ENCODE results near the gene CNPY2.
"Not testable (repeated sequence)": the region's sequence is repeated elsewhere in the genome, so short reads cannot be mapped to it uniquely, and the experiment has no call there.

The CNPY2 gene

DNA sequence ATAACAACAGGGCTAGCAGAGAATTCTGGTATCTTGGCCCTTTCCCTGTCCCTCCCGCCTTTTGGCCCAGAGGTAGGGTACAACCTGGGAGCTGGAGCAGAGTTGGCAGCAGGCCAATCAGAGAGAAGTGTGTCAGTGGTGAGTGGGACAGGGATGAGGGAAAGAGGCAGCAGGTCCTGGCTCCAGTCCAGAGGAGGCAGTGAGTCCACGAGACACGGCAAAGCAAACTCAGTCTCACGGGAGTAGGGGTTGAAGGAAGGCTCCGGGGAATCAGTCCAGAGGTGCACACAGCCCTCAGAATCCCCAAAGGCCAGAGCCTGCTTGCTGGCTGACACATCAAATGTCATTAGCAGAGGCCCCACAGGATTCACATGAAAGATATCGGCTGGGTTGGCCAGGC is 10.7 kb upstream of the CNPY2 start:
- no peaks in the 10 kb centered on the region for H3K9me3 ChIP-seq
- H3K36me3 ChIP-seq = peaks cover 38 to 73% (median 66%) of the 10 kb centered on the region in 3 donors
- TF ChIP-seq, protein P1, sequence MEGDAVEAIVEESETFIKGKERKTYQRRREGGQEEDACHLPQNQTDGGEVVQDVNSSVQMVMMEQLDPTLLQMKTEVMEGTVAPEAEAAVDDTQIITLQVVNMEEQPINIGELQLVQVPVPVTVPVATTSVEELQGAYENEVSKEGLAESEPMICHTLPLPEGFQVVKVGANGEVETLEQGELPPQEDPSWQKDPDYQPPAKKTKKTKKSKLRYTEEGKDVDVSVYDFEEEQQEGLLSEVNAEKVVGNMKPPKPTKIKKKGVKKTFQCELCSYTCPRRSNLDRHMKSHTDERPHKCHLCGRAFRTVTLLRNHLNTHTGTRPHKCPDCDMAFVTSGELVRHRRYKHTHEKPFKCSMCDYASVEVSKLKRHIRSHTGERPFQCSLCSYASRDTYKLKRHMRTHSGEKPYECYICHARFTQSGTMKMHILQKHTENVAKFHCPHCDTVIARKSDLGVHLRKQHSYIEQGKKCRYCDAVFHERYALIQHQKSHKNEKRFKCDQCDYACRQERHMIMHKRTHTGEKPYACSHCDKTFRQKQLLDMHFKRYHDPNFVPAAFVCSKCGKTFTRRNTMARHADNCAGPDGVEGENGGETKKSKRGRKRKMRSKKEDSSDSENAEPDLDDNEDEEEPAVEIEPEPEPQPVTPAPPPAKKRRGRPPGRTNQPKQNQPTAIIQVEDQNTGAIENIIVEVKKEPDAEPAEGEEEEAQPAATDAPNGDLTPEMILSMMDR (IDR thresholded peaks at IDR 0.05) = no peak
- intact Hi-C loops (cut with DNase I; ENCODE audit: low total_unique reads) = no loop called here
- no peak overlapping the region for H3K27ac ChIP-seq
- DNase-seq = no peak
- H3K4me1 ChIP-seq = no peaks in the 10 kb centered on the region
- no peaks in the 10 kb centered on the region for H3K27me3 ChIP-seq
- H3K4me3 ChIP-seq = no peak overlapping the region

DNA sequence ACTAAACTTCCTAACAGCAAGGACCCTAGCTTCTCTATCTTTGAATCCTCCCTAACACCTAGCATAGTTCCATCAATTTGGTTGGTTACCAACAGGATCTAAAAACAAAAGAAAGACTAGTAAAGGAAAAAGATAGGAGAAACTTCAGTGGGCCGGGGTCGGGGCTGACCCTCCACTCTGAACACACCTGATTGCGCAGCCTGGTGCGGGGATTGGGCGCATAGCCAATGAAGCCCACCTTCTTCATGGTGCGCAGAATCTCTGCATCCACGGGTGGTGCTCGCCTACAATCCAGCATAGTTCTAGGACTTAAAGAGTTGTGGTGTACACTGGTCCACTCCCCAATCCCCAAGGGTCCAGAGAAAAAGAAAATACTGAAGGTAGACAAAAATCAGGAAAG is 10.3 kb upstream of the CNPY2 start:
- Histone ChIP-seq H3K36me3 (peaks cover 38 to 78% (median 66%) of the 10 kb centered on the region in 3 donors), H3K4me3 (no peak overlapping the region), H3K27ac (no peak overlapping the region), H3K9me3 (no peaks in the 10 kb centered on the region), H3K27me3 (no peaks in the 10 kb centered on the region), H3K4me1 (no peaks in the 10 kb centered on the region)
- no peak for DNase-seq
- TF ChIP-seq, protein P1 (IDR thresholded peaks at IDR 0.05) = no peak
- intact Hi-C loops (cut with DNase I; ENCODE audit: low total_unique reads) = no loop called here

DNA sequence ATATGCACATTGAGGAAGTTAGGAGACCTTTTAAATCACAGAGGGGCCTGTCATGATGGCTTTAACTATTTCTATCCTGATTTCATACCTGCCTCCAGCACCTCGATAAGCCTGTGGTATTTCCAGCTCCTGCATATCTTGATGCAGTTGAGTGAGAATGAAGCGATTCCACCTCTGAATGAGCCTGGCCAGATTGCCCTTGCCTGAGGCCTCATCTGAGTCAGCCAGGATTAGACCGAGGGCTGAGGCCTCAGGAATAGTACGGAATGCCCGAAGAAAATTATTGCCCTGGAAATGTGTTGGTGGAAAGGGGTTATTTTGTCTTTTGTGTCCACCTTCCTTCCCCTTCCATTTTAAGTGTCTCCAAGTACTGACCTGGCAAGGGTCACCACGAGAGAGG is 8.4 kb upstream of the CNPY2 start:
- peaks cover 38 to 96% (median 78%) of the 10 kb centered on the region in 3 donors for H3K36me3 ChIP-seq
- no peak for DNase-seq
- H3K4me3 ChIP-seq = no peak overlapping the region
- no peaks in the 10 kb centered on the region for H3K4me1 ChIP-seq
- TF ChIP-seq, protein P1 (IDR thresholded peaks at IDR 0.05) = no peak
- no peaks in the 10 kb centered on the region for H3K9me3 ChIP-seq
- H3K27me3 ChIP-seq = no peaks in the 10 kb centered on the region
- intact Hi-C loops (cut with DNase I; ENCODE audit: low total_unique reads) = loop anchor here (5.0 kb wide), 1 partner anchor 143 kb away; the partner anchor contains the start of gene SPRYD4
- H3K27ac ChIP-seq = no peak overlapping the region

DNA sequence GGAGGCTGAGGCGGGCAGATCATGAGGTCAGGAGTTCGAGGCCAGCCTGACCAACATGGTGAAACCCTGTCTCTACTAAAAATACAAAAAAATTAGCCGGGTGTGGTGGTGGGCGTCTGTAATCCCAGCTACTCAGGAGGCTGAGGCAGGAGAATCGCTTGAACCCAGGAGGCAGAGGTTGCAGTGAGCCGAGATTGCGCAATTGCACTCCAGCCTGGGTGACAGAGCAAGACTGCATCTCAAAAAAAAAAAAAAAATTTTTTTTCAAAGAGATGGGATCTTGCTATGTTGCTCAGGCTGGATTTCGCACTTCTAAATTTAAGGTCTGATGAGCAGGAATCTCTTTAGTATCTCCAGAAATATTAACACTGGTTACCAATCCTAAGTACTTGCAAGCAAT is 5.8 kb upstream of the CNPY2 start:
- H3K4me1 ChIP-seq, H3K27ac ChIP-seq, H3K4me3 ChIP-seq, DNase-seq, H3K9me3 ChIP-seq, H3K27me3 ChIP-seq: not testable (repeated sequence)
- H3K36me3 ChIP-seq = peaks cover 31 to 91% (median 66%) of the 10 kb centered on the region in 3 donors
- intact Hi-C loops (cut with DNase I; ENCODE audit: low total_unique reads) = loop anchor here (5.0 kb wide), 1 partner anchor 146 kb away; the partner anchor contains the start of gene SPRYD4

DNA sequence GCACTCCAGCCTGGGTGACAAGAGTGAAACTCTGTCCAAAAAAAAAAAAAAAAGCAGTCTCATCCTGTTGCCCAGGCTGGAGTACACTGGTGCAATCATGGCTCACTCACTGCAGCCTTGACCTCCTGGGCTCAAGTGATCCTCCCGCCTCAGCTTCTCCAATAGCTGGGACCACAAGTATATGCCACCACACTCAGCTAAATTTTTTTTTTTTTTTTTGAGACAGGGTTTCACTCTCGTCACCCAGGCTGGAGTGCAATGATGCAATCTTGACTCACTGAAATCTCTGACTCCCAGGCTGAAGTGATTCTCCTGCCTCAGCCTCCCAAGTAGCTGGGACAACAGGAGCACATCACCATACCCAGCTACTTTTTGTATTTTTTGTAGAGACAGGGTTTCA is 5.2 kb upstream of the CNPY2 start:
- Histone ChIP-seq H3K27ac (no peak overlapping the region), H3K27me3 (no peaks in the 10 kb centered on the region), H3K4me3 (no peak overlapping the region), H3K4me1 (peaks cover 0 to 7% (median 4%) of the 10 kb centered on the region in 4 donors), H3K36me3 (peaks cover 31 to 85% (median 60%) of the 10 kb centered on the region in 3 donors), H3K9me3 (no peaks in the 10 kb centered on the region)
- TF ChIP-seq, protein P1 (IDR thresholded peaks at IDR 0.05) = no peak
- intact Hi-C loops (cut with DNase I; ENCODE audit: low total_unique reads) = loop anchor here (5.0 kb wide), 1 partner anchor 146 kb away; the partner anchor contains the start of gene SPRYD4
- no peak for DNase-seq

DNA sequence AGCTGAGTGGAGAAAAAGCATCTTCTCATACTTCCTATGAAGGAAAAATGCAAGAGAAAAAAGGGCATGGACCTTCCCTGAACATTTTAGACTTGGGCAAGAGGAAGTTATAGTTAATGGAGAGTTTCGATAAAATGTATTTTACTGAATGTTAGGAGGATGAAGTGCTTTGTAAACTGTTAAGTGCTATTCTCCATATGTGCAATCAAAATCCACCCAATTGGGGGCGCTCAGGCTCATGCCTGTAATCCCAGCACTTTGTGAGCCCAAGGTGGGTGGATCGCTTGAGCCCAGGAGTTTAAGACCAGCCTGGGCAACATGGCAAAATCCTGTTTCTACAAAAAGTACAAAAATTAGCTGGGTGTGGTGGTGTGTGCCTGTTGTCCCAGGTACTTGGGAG is 1.9 kb upstream of the CNPY2 start:
- H3K4me1 ChIP-seq = peaks cover 0 to 17% (median 15%) of the 10 kb centered on the region in 4 donors
- H3K27ac ChIP-seq = no peak overlapping the region
- intact Hi-C loops (cut with DNase I; ENCODE audit: low total_unique reads) = no loop called here
- H3K9me3 ChIP-seq = no peaks in the 10 kb centered on the region
- H3K27me3 ChIP-seq = no peaks in the 10 kb centered on the region
- TF ChIP-seq, protein P1 (IDR thresholded peaks at IDR 0.05) = no peak
- no peak for DNase-seq
- H3K4me3 ChIP-seq = no peak overlapping the region
- H3K36me3 ChIP-seq = peaks cover 6 to 58% (median 28%) of the 10 kb centered on the region in 3 donors
